CD1c-positive myeloid dendritic cell (primary cell): ENCODE measurements around the gene DRD3.
A peak's percentile ranks its signal among the peaks of the same experiment; 100 is the strongest.

Experiments
- DNase-seq: peaks from one replicate; pipeline ENCODE4 v3.0.0-alpha.2; 2016; ENCODE audit errors: extremely low spot score

The DRD3 gene

DNA sequence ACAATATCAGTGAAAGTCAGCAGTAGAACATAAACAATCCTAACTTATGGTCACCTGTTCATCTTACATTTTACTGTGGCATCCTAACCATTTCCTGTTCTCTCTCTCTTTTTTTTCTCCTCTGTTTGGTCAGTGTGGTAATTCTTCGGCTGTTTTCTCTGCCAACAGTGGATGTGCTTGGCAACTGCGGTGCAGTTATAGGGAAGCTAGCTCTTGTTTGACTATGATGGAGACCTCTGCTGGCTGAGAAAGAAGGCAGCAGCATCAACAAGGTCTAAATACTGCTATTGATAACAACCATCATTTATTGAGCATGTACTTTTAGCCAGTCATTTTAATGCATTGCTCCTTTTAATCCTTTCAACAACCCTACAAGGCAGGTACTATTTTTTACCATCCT, 723 bp upstream of the DRD3 start:
- DNase-seq = no peak

DNA sequence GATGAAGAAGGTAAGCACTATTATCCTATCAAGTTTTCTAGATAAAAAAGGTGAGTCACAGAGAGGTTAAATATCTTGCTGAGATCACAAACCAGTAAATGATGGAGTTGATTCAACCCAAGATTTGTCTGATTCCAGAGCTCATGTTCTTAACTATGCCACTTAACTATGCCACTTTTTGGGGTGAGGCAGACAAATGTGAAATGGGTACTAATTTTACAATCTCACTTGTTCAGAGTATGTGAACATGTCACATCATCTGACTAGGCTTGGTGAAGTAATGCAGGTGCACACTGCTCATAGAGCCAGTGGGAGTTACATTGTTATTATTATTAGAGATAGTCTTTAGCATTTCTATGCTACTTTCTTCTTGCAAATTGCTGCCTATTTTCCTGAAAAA, 2.0 kb downstream of the DRD3 start:
- DNase-seq = no peak

GRCh38 chr3:114176487-114176886, 2.4 kb downstream of the DRD3 start:
- no peak for DNase-seq

- no peak for DNase-seq
These were observed 3.5 kb downstream of the DRD3 start for GRCh38 chr3:114175204-114175987.

DNA sequence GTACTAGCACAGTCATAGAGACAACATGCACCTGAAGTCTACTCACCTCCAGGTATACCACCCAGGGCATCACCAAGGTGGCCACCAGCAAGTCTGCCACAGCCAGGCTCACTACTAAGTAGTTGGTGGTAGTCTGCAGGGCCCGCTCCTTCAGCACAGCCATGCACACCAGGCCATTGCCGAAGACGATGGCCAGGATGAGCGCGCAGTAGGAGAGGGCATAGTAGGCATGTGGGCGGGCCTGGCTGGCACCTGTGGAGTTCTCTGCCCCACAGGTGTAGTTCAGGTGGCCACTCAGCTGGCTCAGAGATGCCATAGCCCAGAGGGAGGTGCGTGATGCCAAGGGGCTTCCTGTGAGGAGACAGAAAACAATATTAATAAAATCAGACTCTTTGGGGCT, 7.2 kb downstream of the DRD3 start:
- no peak for DNase-seq

DNA sequence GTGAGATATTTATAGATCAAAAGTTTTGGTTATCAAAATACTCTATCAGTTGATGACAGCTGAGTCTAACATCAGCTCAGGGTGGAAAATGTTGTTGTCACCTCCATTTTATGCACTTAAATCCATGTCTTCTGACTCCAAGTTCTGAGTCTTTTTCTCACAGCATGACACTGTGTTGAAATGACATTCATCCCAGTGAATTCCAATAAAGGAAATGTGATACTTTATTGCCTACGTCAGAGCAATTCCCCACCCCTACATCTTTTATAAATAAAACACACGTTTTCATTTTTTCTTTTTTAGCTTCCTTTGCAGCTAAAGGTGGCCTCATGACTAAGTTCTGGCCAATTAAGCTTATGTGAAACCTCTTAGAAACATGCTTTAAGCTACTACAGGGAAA, 10.7 kb downstream of the DRD3 start:
- DNase-seq = no peak

DNA sequence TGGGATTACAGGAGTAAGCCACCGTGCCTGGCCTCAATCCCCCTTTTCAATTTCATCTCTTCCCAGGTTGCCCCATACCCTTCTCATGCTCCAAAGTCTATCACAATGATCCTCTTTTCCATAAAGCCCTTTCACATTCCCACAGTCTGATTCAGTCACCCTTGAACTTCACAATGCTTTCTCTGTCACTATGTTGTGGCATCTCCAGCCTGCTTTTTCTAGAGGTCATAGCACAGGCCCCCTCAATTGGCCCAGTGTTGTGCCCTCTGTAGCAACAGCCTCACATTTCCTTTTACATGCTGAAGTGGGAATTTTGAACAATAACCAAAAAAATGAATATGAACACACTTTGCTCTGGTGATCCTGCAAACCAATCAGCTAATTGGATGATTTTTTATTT, 21.5 kb downstream of the DRD3 start:
- no peak for DNase-seq

GRCh38 chr3:114155370-114155821, 23.5 kb downstream of the DRD3 start:
- peak; percentile 30 for DNase-seq

DNA sequence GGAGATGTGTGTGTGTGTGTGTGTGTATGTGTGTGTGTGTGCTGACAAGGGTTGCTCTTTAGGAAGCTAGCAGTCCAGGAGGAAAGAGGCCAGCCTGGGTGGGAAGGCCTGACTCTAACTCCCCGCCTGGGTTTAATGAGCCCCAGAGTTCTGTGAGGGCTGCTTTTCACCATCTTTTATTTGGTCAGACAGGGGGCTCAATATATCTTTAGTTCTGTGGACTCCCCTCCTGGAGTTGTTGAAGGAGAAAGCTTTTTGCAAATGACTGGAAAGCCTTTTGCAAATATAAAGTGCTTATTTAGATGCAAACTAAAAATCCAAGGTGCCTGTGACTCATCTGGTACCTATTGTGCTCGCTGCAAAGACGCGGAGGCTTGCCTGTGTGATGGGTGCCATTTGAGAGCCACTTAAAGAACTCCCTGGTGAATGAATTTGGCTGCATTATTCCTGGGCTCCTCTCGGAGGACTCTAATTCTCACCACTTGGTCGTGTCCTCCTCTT, 24.5 kb downstream of the DRD3 start:
- no peak for DNase-seq

DNA sequence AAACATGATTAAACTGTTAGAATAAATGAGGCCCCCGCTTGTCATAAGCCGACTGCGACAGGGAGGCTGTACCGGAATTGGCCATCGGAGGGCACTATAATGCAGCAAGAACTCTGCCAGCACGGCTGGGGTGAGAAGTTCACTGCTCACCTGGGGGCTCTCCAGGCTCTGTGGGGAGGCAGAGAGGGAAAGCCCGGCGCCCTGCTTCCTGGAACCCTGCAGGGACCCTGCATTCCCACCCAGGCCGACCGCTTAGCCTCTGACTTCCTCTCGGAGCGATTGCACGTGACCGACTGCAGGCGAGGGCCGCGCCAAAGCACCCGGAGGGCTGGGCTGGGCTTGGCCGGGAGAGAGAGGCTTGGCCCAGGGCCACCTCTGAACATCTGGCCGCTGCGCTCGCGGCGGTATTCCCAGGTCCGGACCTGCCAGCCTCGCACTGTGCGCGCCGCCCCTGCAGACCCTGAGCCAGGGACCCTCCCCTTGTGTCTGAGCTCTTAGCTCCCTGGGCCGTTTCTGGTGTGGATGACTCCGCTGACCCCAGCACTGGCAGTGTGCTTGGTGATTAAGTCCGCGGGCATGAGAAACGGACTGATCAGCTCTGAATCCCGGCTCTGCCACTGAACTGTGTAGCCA, 26.2 kb downstream of the DRD3 start:
- DNase-seq = peak; percentile 65

- no peak for DNase-seq
These were observed 27.8 kb downstream of the DRD3 start for GRCh38 chr3:114151091-114151490.

DNA sequence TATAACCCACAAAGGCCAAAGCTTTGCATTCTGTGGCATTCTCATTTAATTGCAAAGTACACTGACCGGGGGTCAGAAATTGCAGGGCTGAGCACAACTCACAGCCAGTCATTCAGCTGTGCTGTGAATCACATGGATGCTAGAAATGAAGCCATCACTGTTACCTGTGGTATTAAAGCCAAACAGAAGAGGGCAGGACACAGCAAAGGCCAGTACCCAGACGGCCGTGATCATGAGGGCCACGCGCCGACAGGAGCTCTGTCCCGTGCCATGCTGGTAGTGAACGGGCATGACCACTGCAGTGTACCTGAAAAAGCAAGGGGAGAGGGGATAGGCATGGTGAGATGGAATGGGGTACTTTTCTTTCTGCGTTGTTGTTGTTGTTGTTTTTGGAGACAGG, 31.6 kb downstream of the DRD3 start:
- no peak for DNase-seq

DNA sequence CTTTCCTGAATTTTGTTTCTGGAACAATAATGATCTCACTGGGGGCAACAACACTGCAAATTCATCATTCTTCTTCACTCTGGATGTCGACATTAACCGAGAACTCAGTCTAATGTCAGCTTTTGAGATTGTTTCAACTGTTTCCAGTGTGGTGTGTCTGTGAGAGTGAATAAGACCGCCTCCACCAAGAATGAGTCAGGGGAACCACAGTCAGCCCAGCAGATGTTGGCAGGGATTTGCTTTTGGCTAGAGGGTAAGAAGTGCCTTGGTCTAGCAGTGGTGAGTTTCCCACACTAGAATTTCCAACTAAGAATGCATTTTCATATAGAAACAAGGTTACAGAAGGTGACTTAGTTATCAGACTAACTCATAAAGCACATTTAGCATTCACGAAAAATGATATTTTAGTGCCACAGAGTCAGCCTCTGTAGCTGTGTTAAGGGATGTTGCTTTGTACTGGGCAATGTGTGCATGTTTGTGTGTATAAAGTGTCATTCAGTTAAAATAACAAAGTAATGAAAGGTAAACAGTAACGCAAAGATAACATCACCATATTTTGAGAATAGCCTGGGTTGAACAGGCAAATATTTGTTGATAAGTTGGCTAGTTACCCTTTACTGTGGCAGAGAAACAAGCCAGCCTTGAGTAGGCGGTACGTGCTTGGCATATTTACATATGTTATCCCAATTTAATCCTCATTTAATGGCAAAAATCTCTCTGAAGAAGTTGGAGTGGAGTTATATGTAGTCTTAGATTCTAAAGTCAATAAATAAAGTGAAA, 33.8 kb downstream of the DRD3 start:
- no peak for DNase-seq

DNA sequence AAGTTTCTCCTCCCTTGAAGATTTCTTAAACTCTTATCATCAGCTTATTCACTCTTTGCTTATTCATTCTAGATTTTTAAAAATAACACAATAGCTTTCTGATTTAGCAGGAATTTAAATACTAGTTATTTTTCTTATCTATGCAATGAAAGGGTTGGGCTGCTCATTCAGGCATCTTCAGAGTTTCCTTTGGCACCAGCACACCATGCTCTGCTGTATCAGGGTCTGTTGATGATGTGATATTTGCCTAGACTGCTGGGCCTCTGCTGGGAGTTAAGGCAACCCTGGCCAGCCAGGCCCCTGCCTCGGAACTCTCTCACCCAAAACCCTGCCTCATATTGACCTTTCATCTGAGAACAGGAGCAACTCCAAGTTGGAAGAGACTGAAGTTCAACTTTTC, 35.0 kb downstream of the DRD3 start:
- DNase-seq = no peak

- no peak for DNase-seq
These were observed 39.0 kb downstream of the DRD3 start for GRCh38 chr3:114139836-114140235.

- DNase-seq = no peak
These were observed 44.9 kb downstream of the DRD3 start for GRCh38 chr3:114133947-114134346.

- DNase-seq = no peak
These were observed 46.4 kb downstream of the DRD3 start for GRCh38 chr3:114132500-114132899.

DNA sequence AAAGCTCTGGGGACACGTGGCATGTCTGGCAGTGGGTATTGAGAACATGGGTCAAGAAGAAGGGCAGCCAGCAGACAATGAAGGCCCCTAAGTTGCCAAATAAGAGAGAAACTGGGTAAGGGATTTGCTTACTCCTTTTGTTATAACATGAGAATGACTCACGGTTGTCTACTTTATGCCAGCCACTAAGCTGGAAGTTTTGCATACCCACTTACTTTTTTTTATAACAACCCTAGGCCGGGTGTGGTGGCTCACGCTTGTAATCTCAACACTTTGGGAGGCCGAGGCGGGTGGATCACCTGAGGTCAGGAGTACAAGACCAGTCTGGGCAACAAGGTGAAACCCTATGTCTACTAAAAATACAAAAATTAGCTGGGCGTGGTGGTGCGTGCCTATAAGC, 50.0 kb downstream of the DRD3 start:
- no peak for DNase-seq

DNA sequence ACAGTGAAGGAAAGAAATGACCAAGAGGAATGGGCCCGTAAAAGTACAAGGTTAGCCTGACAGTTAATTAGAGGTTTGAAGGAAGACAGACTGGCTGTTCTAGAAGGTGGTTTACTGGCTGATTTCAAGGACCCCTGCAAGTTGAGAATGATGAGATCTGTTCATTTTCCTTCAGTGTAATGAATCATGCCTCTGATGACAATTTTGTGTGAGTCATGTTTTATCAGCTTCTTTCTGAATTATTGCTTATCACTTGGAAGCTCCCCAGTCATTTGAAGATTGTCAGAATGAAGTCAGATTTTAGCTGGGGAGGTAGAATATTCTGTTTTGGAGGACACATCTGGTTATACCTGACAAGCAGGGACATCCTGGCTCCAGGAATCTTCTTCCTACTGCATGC, 50.6 kb downstream of the DRD3 start:
- DNase-seq = no peak

GRCh38 chr3:114127517-114127916, 51.3 kb downstream of the DRD3 start:
- no peak for DNase-seq

GRCh38 chr3:114126461-114126860, 52.4 kb downstream of the DRD3 start:
- no peak for DNase-seq

DNA sequence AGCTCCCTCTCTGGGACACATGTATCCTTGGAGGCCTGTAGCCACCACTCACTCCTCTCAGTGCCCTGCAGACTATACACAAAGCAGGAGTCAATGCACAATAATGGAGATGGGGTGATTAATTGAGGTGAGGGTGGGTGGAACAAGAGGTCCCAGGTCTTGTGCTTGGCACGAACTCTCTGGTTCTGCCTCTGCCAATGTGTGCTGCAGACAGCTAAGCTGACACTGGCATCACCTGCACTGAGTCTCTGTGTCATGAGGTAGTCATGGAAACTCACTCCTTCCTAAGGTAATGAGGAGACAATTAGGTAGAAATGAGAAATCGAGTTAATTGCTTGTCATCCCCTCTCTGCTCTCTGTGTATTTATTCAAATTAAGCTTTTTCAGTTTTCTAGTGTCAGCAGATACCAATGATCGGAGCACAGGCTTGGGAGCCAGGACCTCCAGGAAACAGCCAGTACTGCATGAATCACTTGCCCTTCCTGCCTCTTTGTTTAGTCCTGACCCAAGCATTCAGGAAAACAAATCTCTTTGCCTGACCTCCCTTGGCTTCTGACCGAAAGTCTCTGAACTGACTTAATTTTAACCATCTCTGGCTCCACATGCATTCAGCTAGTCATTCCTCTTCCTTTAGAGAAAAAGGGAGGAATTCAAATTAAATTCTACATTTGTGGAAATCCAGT, 56.7 kb downstream of the DRD3 start:
- DNase-seq = no peak
